ENCODE measurements around the gene ACOT7. TPM values are rescaled to one million over a fixed set of nuclear protein-coding genes. Genes with fewer than 3 reads are reported as not detected.

Gene ACOT7
- total and polyA plus RNA-seq, 3 donors from 2014 or later: 50.3 to 72.8 (median 52.5) TPM

- H3K9me3 ChIP-seq: no peaks in the 10 kb centered on the region
- TF ChIP-seq POLR2A (IDR thresholded peaks at IDR 0.05) (no peak), CTCF (IDR thresholded peaks at IDR 0.05) (no peak)
- no peak overlapping the region for H3K27ac ChIP-seq
- H3K4me3 ChIP-seq: no peak overlapping the region
- H3K4me1 ChIP-seq: peaks cover 40% of the 10 kb centered on the region
- no peaks in the 10 kb centered on the region for H3K27me3 ChIP-seq
- no peak for DNase-seq
- WGBS, 2 donors: 52 to 57% methylated on average over 11 to 14 of the region's 14 CpGs
- intact Hi-C loops (cut with DNase I; ENCODE audit: low total_unique reads): no loop called here
- H3K36me3 ChIP-seq (ENCODE audit: low read depth, missing control alignments): no peaks in the 10 kb centered on the region
Measured at GRCh38 chr1:6353955-6354658, 39.5 kb downstream of the ACOT7 start.

DNA sequence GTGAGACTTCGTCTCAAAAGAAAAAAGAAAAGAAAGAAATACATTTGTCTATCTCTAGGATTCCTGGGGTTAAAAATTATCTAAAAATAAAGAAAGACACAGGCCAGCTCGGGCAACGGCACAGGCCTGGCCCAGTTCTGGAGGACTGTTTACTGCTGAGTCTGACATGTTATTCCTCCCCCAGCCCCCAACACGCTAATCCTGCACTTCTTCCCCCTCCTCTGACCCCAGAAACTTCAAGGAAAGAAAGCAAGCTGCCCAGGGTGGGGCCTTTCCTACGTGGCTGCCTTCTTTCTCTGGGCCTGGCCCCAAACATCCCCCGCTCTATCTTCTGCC, 40.0 kb downstream of the ACOT7 start:
- WGBS, 2 donors: 46 to 48% methylated on average over 6 of the region's 6 CpGs

DNA sequence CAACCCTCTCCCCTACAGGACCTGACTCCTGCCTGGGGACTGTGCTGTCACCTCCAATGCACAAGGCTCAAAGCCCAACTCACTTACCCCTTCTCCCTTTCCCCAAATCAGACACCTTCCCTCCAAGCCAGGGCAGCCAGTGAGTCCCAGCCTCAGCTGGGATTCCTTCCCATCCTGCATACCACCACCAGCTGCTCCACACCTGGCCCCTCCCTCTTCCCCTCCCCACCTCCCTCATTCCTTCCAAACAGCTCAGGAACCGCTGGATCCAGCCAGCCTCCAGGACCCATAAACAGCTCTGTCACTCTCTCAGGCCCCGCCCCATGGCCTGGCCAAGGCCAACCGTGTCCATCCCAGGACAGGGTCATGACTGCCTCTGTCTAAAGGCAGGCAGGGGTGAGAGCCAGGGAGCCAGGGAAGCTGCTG, 41.4 kb downstream of the ACOT7 start:
- intact Hi-C loops (cut with DNase I; ENCODE audit: low total_unique reads): no loop called here
- peaks cover 31% of the 10 kb centered on the region for H3K4me1 ChIP-seq
- no peaks in the 10 kb centered on the region for H3K9me3 ChIP-seq
- H3K36me3 ChIP-seq (ENCODE audit: low read depth, missing control alignments): no peaks in the 10 kb centered on the region
- H3K27ac ChIP-seq: no peak overlapping the region
- TF ChIP-seq POLR2A (IDR thresholded peaks at IDR 0.05): no peak
- no peak for TF ChIP-seq CTCF (IDR thresholded peaks at IDR 0.05)
- WGBS, 2 donors: 54 to 63% methylated on average over 3 of the region's 3 CpGs
- H3K27me3 ChIP-seq: no peaks in the 10 kb centered on the region
- H3K4me3 ChIP-seq: no peak overlapping the region
- DNase-seq: no peak

More for the DNA sequence above, 40.0 kb downstream of the ACOT7 start:
- TF ChIP-seq POLR2A (IDR thresholded peaks at IDR 0.05) (no peak), CTCF (IDR thresholded peaks at IDR 0.05) (no peak)
- DNase-seq: no peak
- H3K4me1 ChIP-seq: peaks cover 34% of the 10 kb centered on the region
- H3K36me3 ChIP-seq (ENCODE audit: low read depth, missing control alignments): no peaks in the 10 kb centered on the region
- H3K27me3 ChIP-seq: no peaks in the 10 kb centered on the region
- no peak overlapping the region for H3K27ac ChIP-seq
- H3K4me3 ChIP-seq: no peak overlapping the region
- no peaks in the 10 kb centered on the region for H3K9me3 ChIP-seq
- intact Hi-C loops (cut with DNase I; ENCODE audit: low total_unique reads): no loop called here

GRCh38 chr1:6351480-6352137, 42.0 kb downstream of the ACOT7 start:
- WGBS, 2 donors: 60 to 83% methylated on average over 9 to 15 of the region's 15 CpGs

More at GRCh38 chr1:6351480-6352137, 42.0 kb downstream of the ACOT7 start:
- intact Hi-C loops (cut with DNase I; ENCODE audit: low total_unique reads): no loop called here
- H3K4me3 ChIP-seq: no peak overlapping the region
- H3K4me1 ChIP-seq: peaks cover 31% of the 10 kb centered on the region
- no peaks in the 10 kb centered on the region for H3K36me3 ChIP-seq (ENCODE audit: low read depth, missing control alignments)
- H3K27me3 ChIP-seq: no peaks in the 10 kb centered on the region
- no peak overlapping the region for H3K27ac ChIP-seq
- peak; percentile 45 for DNase-seq
- no peak for TF ChIP-seq CTCF (IDR thresholded peaks at IDR 0.05)
- TF ChIP-seq POLR2A (IDR thresholded peaks at IDR 0.05): no peak
- H3K9me3 ChIP-seq: no peaks in the 10 kb centered on the region

Data from testis (tissue), 3 donors.